ENCODE results near the gene MS4A3.
"Not testable (repeated sequence)": the region's sequence is repeated elsewhere in the genome, so short reads cannot be mapped to it uniquely, and the experiment has no call there.

The MS4A3 gene

DNA sequence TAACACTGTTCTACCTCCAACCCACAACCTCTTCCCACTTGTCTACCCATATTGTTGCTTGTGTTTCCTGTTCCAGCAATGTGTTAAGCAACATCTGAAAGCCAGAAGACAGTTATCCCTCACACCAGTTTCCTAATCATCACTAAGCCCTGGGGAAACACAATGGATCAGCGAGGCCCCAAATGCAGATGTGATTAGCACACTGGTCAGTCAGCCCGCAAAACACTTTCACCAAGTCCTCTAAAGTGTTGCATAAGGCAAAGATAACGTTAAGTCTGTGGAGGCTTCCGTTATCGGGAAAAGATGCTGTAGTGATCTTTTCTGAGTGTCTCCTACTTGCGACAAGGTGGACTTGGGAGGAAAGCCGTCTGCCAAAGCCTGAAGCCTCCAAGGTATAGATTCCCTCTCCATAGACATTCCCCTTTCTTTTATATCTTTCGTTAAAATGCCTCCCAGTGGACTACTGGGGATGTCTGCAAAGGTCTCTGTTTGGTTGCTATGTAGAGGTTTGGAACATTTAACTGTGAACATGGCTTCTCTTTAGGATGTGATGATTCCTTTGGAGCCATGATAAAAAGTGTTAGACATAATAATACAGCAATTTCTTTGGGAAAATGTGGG lies at the start of gene MS4A3:
Gene MS4A3, plus strand, starts transcription at position 317 of the 621 bp plus-strand sequence. CDS start 4,496 bp downstream, outside the sequence.
- no peak for DNase-seq (ENCODE audit: low read depth in 2 of 2)

GRCh38 chr11:60016881-60017280 lies 39.6 kb upstream of the MS4A3 start, which contains the start of gene OOSP4B:
OOSP4B (plus strand) TSS chr11:60017181.
- no peak for DNase-seq (ENCODE audit: low read depth in 2 of 2)

DNA sequence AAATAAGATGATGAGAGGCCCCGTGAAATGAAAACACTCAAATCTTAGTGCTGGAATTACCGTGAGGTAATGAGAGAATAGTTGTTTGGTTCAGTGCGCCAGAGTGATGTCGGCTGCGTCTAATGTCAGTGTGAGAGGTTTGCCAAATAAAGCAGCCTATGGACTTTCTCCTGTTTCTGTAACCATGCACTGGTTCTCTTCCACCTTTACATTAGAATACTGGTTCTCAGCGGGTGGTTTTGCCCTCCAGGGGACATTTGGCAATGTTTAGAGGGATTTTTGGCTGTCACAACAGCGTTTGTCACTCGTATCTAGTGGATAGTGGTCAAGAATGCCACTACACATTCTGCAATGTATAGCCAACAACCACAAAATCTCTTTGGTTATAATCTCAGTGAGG lies 38.4 kb upstream of the MS4A3 start:
- DNase-seq (ENCODE audit: low read depth in 2 of 2) = no peak

- DNase-seq (ENCODE audit: low read depth in 2 of 2) = not testable (repeated sequence)
Observed at GRCh38 chr11:60020376-60020775, 36.1 kb upstream of the MS4A3 start.

DNA sequence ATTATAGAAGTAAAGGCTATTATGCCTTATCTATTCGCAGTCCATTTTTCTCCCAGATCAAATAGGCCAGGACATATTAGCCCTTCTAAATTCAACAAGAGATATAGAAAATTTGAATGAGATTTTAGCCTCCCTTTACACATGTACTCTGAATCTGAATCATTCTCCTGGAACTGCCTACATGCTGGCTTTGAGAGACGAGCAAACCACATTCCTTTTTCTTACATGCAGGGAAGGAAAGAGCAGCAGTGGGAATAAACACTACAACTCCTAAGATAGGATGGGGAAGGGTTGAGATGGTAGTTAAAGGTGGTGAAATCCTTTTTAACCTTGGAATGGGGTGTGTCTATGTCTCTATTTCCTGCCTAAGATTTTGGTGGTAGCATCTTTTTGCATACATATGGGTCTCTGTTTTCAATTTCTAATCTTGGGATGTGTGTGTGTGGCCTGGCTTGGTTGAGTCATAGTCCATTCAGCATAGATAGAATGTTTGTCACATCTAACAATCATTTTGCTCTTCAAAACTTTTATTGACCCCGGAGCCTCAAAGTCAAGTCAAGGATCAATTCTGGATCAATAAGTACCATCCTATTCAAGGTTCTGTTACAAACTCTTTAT lies 27.3 kb upstream of the MS4A3 start:
- no peak for DNase-seq (ENCODE audit: low read depth in 2 of 2)

GRCh38 chr11:60040109-60040508 lies 16.4 kb upstream of the MS4A3 start, which contains the start of gene OOSP2:
OOSP2 (plus strand) TSS chr11:60040409; CDS start chr11:60040460, 51 bp downstream.
- DNase-seq (ENCODE audit: low read depth in 2 of 2) = no peak

- DNase-seq (ENCODE audit: low read depth in 2 of 2) = not testable (repeated sequence)
Observed at GRCh38 chr11:60050422-60050821, 6.0 kb upstream of the MS4A3 start.

DNA sequence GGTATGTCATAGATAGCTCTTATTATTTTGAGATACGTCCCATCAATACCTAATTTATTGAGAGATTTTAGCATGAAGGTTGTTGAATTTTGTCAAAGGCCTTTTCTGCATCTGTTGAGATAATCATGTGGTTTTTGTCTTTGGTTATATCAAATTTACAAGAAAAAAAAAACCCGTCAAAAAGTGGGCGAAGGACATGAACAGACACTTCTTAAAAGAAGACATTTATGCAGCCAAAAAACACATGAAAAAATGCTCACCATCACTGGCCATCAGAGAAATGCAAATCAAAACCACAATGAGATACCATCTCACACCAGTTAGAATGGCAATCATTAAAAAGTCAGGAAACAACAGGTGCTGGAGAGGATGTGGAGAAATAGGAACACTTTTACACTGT lies 5.6 kb upstream of the MS4A3 start:
- DNase-seq (ENCODE audit: low read depth in 2 of 2) = not testable (repeated sequence)

- no peak for DNase-seq (ENCODE audit: low read depth in 2 of 2)
Observed at GRCh38 chr11:60059052-60059451, 2.6 kb downstream of the MS4A3 start.

DNA sequence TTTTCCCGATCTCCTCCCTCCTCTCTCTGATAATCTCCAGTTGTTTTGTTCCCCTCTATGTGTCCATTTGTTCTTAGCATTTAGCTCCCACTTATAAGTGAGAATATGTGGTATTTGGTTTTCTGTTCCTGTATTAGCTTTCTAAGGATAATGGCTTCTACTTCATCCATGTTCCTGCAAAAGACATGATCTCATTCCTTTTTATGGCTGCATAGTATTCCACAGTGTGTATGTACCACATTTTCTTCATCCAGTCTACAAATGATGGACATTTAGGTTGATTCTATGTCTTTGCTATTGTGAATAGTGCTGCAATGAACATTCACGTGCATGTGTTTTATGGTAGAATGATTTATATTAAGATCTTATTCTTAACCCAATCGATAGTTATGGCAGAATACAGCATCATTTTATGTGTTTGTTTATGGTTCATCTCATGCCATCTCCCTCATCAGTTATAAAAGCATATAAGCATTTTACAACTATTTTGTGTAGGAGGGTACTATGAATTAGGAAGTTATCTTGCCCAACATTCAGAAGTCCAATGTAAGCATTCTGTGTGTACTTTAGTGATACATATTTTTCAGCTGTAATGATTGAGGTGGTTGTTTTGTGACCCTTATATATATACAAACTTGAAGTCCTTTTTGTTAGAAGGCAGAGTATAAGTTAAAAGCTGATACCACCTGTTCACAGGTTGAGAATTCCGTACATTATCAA lies 3.2 kb downstream of the MS4A3 start:
- no peak for DNase-seq (ENCODE audit: low read depth in 2 of 2)

GRCh38 chr11:60064111-60064510 lies 7.6 kb downstream of the MS4A3 start:
- DNase-seq (ENCODE audit: low read depth in 2 of 2) = no peak

DNA sequence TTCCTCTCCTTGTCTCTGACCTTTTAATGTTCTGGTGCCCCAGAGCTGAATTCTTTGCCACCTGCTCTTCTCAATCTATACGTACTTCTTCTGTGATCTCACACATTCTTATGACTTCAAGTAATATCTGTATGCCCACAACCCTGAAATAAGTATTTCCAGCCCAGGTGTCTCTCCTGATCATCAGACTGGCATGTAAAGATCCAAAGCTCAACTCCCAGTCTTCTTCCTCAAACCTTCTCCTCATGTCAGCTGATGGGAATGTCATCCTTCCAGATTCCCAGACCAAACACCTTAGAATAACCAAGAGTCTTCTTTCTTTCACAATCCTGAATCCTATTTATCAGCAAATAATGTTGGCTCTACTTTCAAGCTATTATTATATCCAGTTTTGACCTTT lies 9.3 kb downstream of the MS4A3 start:
- DNase-seq (ENCODE audit: low read depth in 2 of 2) = no peak

DNA sequence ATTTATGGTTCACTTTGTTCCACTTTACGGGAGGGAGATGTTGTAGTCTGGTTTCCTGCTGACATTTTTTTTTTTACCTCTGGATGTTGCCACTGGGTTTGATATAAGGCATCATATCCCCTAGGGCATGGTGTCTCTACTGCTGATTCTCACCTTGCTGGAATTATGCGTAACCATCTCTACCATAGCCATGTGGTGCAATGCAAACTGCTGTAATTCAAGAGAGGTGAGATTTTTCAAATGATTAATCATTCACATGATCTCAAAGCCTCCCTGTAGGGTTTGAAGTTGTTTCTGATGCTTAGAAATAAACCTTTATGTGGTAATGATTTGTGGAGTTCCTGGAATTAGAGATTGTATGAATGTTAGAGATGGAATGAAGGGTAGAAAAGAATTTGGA lies 13.0 kb downstream of the MS4A3 start:
- no peak for DNase-seq (ENCODE audit: low read depth in 2 of 2)

DNA sequence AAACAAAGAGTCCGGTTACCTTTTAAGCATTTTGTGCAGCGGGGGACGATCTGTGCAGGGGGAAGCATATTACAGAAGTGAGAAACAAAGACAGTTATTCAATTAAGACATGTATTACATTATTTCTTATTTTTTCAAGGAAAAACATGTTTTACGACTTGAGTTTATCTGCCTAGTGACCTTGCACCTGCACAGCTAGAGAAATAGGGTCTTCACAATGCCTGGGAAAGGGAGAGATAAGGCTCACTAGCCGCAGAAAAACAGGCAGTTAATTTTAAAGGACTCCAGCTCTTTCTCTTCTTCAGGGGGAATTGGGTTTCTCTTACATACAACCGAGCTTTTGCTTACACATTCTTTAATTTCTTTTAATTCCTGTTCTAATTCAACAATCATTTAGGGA lies 15.2 kb downstream of the MS4A3 start:
- DNase-seq (ENCODE audit: low read depth in 2 of 2) = not testable (repeated sequence)

DNA sequence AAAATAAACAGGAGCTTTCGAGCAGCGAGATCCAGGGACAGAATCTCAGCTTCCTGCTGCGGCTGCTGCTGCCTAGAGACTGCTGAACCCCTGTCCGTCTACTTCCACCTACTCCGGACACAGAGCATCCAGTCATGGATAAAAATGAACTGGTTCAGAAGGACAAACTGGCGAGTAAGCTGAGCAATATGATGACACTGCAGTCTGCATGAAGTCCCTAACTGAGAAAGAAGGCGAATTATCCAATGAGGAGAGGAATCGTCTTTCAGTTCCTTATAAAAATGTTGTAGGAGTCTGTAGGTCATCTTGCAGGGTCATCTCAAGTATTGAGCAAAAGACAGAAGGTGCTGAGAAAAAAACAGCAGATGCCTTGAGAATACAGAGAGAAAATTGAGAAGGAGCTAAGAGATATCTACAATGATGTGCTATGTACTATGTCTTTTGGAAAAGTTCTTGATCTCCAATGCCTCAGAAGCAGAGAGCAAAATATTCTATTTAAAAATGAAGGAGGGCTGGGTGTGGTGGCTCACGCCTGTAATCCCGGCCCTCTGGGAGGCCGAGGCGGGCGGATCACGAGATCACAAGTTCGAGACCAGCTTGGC lies 20.9 kb downstream of the MS4A3 start:
- DNase-seq (ENCODE audit: low read depth in 2 of 2) = no peak

DNA sequence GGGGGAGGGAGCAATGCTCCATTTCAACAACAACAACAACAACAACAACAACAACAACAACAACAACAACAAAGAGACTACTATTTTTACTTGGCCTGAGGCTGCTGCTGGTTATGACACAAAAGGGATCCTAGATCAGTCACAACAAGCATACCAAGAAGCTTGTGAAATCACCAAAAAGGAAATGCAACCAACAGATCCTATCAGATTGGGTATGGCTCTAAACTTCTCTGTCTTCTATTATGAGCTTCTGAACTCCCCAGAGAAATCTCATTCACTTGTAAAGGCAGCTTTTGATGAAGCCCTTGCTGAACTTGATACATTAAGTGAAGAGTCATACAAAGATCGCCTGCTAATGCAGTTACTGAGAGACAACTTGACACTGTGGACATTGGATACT lies 21.5 kb downstream of the MS4A3 start:
- DNase-seq (ENCODE audit: low read depth in 2 of 2) = no peak

DNA sequence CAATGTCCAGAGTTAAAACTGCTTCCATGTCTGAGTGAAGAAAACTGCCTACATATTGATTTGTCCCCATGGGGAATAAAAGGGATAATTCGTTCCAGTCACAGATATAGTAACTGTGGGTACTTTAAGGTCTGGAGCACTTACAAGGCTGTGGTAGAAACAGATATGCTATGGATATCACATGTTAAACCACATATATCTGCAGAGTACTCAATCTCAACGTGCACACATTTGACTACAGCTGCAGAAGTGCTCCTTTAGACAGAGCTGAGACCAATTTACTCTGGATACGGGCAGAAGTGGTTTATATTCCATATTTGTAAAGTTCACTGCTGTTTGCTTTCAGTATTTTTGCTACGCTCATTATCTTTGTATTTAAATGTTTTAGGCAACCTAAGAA lies 22.3 kb downstream of the MS4A3 start:
- no peak for DNase-seq (ENCODE audit: low read depth in 2 of 2)

DNA sequence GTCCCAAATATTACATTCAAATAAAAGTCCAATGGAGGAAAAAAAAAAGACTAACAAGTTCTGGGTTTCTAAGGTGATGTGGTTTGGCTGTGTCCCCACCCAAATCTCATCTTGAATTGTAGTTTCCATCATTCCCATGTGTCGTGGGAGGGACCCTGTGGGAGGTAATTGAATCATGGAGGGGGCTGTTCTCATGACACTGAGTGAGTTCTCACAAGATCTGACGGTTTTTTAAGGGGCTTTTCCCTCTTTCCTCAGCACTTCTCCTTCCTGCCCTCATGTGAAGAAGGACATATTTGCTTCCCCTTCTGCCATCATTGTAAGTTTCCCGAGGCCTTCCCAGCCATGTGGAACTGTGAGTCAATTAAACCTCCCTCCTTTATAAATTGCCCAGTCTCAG lies 24.1 kb downstream of the MS4A3 start:
- no peak for DNase-seq (ENCODE audit: low read depth in 2 of 2)

GRCh38 chr11:60084631-60085273 lies 28.3 kb downstream of the MS4A3 start:
- no peak for DNase-seq (ENCODE audit: low read depth in 2 of 2)

DNA sequence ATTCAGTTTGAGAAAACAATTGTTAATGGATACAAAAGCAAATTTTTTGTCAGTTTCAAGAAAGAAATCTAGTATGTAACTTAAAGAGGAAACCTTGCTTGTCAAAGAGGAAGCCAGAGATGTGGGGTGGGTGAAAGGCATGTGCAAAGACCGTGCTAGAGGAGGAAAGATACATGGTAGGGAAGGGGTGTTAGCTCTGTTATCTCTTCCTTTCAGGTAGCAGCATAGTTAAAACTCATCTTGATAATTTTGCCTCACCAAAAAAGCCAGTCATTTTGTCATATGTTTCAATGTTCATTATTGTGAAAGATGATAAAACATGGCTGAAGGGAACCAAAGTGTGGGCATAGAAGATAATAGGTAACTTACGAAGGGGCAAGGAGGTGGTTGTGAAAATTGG lies 29.4 kb downstream of the MS4A3 start:
- no peak for DNase-seq (ENCODE audit: low read depth in 2 of 2)

GRCh38 chr11:60087239-60087638 lies 30.8 kb downstream of the MS4A3 start:
- DNase-seq (ENCODE audit: low read depth in 2 of 2) = no peak

GRCh38 chr11:60088364-60088763 lies 31.9 kb downstream of the MS4A3 start, which contains the start of gene MS4A2:
MS4A2 (plus strand) TSS chr11:60088664; CDS start chr11:60088766, 102 bp downstream.
- DNase-seq (ENCODE audit: low read depth in 2 of 2) = no peak

All from stimulated activated CD8-positive, alpha-beta memory T cell treated with anti-CD3 and anti-CD28 coated beads, Interleukin-7, amount 100 ng/mL, for 4 hours (primary cell).